HEK293 (cell line): ENCODE measurements around the gene CUL1.

Source experiments
- CTCF ChIA-PET: fragments of 350-600 bp; formaldehyde crosslinking; extraction: SDS; loops from one replicate; lab custom pipeline; 2021; ENCODE audit warnings: antibody characterized with exemption; lab: Yijun Ruan, JAX
- POLR2A ChIA-PET: fragments of 300-600 bp; formaldehyde crosslinking; extraction: SDS; loops from one replicate; lab custom pipeline; 2020; ENCODE audit warnings: antibody characterized with exemption, inconsistent platforms; lab: Yijun Ruan, JAX
- H3K27ac ChIP-seq: fragments of 200-500 bp; sonication (Bioruptor generic); 2 replicates; pipeline ENCODE4 v1.5.1; 2014; ENCODE audit warnings: low read depth, low read length, control low read depth, inconsistent platforms; ENCODE audit errors: extremely low read depth
- H3K36me3 ChIP-seq, 2 experiments: fragments of 200-500 bp in 1 of 2; sonication (Bioruptor generic) in 1 of 2; 1 replicate in 1 of 2; 2 replicates in 1 of 2; pipeline ENCODE4 v1.5.1; 2014 to 2017; ENCODE audit warnings: inconsistent platforms in 2 of 2, low read length in 2 of 2; ENCODE audit not compliant: control insufficient read depth in 2 of 2, insufficient read depth in 1 of 2
- H3K4me1 ChIP-seq: fragments of 200-500 bp; sonication (Bioruptor generic); 2 replicates; pipeline ENCODE4 v1.5.1; 2014; ENCODE audit warnings: mild to moderate bottlenecking, low read length, inconsistent platforms; ENCODE audit not compliant: control insufficient read depth, insufficient read depth
- H3K4me3 ChIP-seq: 2 replicates; pipeline ENCODE4 v1.5.1; 2011; ENCODE audit warnings: low read depth, mild to moderate bottlenecking, control low read depth, low read length, moderate library complexity
- H3K9me3 ChIP-seq: fragments of 200-500 bp; sonication (Bioruptor generic); 2 replicates; pipeline ENCODE4 v1.5.1; 2014; ENCODE audit warnings: low read depth, low read length, inconsistent platforms; ENCODE audit not compliant: control insufficient read depth, insufficient read depth
- FEZF1 ChIP-seq: fragments of 450-650 bp; formaldehyde crosslinking; IDR thresholded peaks from 2 replicates; pipeline ENCODE4 v1.5.1; 2016; ENCODE audit warnings: missing biosample characterization, missing genetic modification characterization
- HOXD13 ChIP-seq: sonication (generic); formaldehyde crosslinking; IDR thresholded peaks from 2 replicates; pipeline ENCODE4 v1.8.0; 2022; ENCODE audit warnings: missing genetic modification reagents, borderline replicate concordance
- INSM2 ChIP-seq: fragments of 450-650 bp; formaldehyde crosslinking; IDR thresholded peaks from 2 replicates; pipeline ENCODE4 v1.5.1; 2016; ENCODE audit warnings: missing biosample characterization, missing genetic modification characterization
- OVOL3 ChIP-seq: fragments of 450-650 bp; formaldehyde crosslinking; IDR thresholded peaks from 2 replicates; pipeline ENCODE4 v1.5.1; 2016; ENCODE audit warnings: missing biosample characterization, missing genetic modification characterization
- PATZ1 ChIP-seq: fragments of 450-650 bp; formaldehyde crosslinking; IDR thresholded peaks from 2 replicates; pipeline ENCODE4 v1.5.1; 2016; ENCODE audit warnings: missing biosample characterization, missing genetic modification characterization
- RBAK ChIP-seq: fragments of 450-650 bp; formaldehyde crosslinking; IDR thresholded peaks from 2 replicates; pipeline ENCODE4 v1.5.1; 2016; ENCODE audit warnings: missing biosample characterization, missing genetic modification characterization
- ZBTB8A ChIP-seq: fragments of 450-650 bp; formaldehyde crosslinking; IDR thresholded peaks from 2 replicates; pipeline ENCODE4 v1.5.1; 2016; ENCODE audit warnings: missing biosample characterization, missing genetic modification characterization
- ZFP41 ChIP-seq: fragments of 450-650 bp; formaldehyde crosslinking; IDR thresholded peaks from 2 replicates; pipeline ENCODE4 v1.5.1; 2016; ENCODE audit warnings: missing biosample characterization, missing genetic modification characterization, borderline replicate concordance
- ZIC2 ChIP-seq: fragments of 450-650 bp; formaldehyde crosslinking; IDR thresholded peaks from 2 replicates; pipeline ENCODE4 v1.5.1; 2016; ENCODE audit warnings: missing biosample characterization, missing genetic modification characterization
- ZNF146 ChIP-seq: fragments of 450-650 bp; formaldehyde crosslinking; IDR thresholded peaks from 2 replicates; pipeline ENCODE4 v1.5.1; 2016; ENCODE audit warnings: missing biosample characterization, missing genetic modification characterization
- ZNF148 ChIP-seq: fragments of 450-650 bp; formaldehyde crosslinking; IDR thresholded peaks from 2 replicates; pipeline ENCODE4 v1.5.0; 2017; ENCODE audit warnings: missing biosample characterization, missing genetic modification characterization, borderline replicate concordance
- ZNF175 ChIP-seq: fragments of 450-650 bp; formaldehyde crosslinking; IDR thresholded peaks from 2 replicates; pipeline ENCODE4 v1.5.1; 2016; ENCODE audit warnings: missing biosample characterization, missing genetic modification characterization
- ZNF26 ChIP-seq: fragments of 450-650 bp; formaldehyde crosslinking; IDR thresholded peaks from 2 replicates; pipeline ENCODE4 v1.5.1; 2016; ENCODE audit warnings: missing biosample characterization, missing genetic modification characterization
- ZNF335 ChIP-seq: fragments of 450-650 bp; formaldehyde crosslinking; conservative IDR thresholded peaks from 2 replicates; pipeline ENCODE4 v1.5.1; 2016; ENCODE audit warnings: missing biosample characterization, missing genetic modification characterization
- ZNF518A ChIP-seq: fragments of 450-650 bp; formaldehyde crosslinking; conservative IDR thresholded peaks from 2 replicates; pipeline ENCODE4 v1.5.1; 2016; ENCODE audit warnings: low read depth, missing biosample characterization, missing genetic modification characterization
- ZNF596 ChIP-seq: fragments of 450-650 bp; IDR thresholded peaks from 2 replicates; pipeline ENCODE4 v1.5.0; 2018; ENCODE audit warnings: missing biosample characterization, mild to moderate bottlenecking, missing genetic modification characterization, moderate library complexity
- ZNF645 ChIP-seq: fragments of 450-650 bp; formaldehyde crosslinking; IDR thresholded peaks from 2 replicates; pipeline ENCODE4; 2016; ENCODE audit warnings: missing biosample characterization, missing genetic modification characterization
- ZNF670 ChIP-seq: fragments of 450-650 bp; formaldehyde crosslinking; IDR thresholded peaks from 2 replicates; pipeline ENCODE4 v1.5.1; 2016; ENCODE audit warnings: missing biosample characterization, missing genetic modification characterization, low read depth
- ZNF785 ChIP-seq: fragments of 450-650 bp; formaldehyde crosslinking; IDR thresholded peaks from 2 replicates; pipeline ENCODE4 v1.5.1; 2016; ENCODE audit warnings: missing biosample characterization, missing genetic modification characterization
- ZNF791 ChIP-seq: fragments of 450-650 bp; formaldehyde crosslinking; IDR thresholded peaks from 2 replicates; pipeline ENCODE4 v1.5.1; 2016; ENCODE audit warnings: missing biosample characterization, missing genetic modification characterization
- ZSCAN23 ChIP-seq: fragments of 450-650 bp; formaldehyde crosslinking; IDR thresholded peaks from 2 replicates; pipeline ENCODE4 v1.5.1; 2016; ENCODE audit warnings: missing biosample characterization, missing genetic modification characterization

The CUL1 gene

GRCh38 chr7:148722340-148723165, 23.9 kb downstream of the CUL1 start:
- Histone ChIP-seq H3K27ac (no peak overlapping the region), H3K36me3 (no peaks in the 10 kb centered on the region), H3K4me3 (no peak overlapping the region), H3K9me3 (no peaks in the 10 kb centered on the region), H3K4me1 (no peaks in the 10 kb centered on the region)
- TF ChIP-seq ZNF785 (tag by site-specific recombination) (no peak), OVOL3 (tag by site-specific recombination) (no peak), ZNF670 (tag by site-specific recombination) (no peak), ZNF645 (tag by site-specific recombination) (no peak), ZSCAN23 (no peak), RBAK (tag by site-specific recombination) (no peak), ZNF26 (tag by site-specific recombination) (no peak), ZNF175 (tag by site-specific recombination) (no peak), ZNF791 (tag by site-specific recombination) (no peak), ZIC2 (tag by site-specific recombination) (peak; percentile 97), ZBTB8A (peak; percentile 53), HOXD13 (no peak), FEZF1 (tag by site-specific recombination) (peak; percentile 76), PATZ1 (tag by site-specific recombination) (no peak)
- CTCF ChIA-PET, result no interaction called here
- POLR2A ChIA-PET, result no interaction called here

GRCh38 chr7:148723166-148723559, 24.5 kb downstream of the CUL1 start:
- CTCF ChIA-PET, result interaction anchor here (0.7 to 1.3 kb wide), 2 partner anchors 111 to 185 kb away, joined by 3 to 4 read pairs; no protein-coding TSS in a partner anchor
- Histone ChIP-seq H3K9me3 (no peaks in the 10 kb centered on the region), H3K4me1 (no peaks in the 10 kb centered on the region), H3K4me3 (no peak overlapping the region), H3K27ac (no peak overlapping the region), H3K36me3 (no peaks in the 10 kb centered on the region)
- POLR2A ChIA-PET, result no interaction called here
- TF ChIP-seq ZNF518A (tag by site-specific recombination), result no peak
- no peak for TF ChIP-seq ZNF148 (tag by site-specific recombination)
- no peak for TF ChIP-seq ZNF596 (tag by site-specific recombination)
- no peak for TF ChIP-seq ZNF335 (tag by site-specific recombination)
- TF ChIP-seq ZNF146 (tag by site-specific recombination), result no peak
- no peak for TF ChIP-seq INSM2 (tag by site-specific recombination)
- TF ChIP-seq ZFP41 (tag by site-specific recombination), result no peak
